ENCODE results near the gene MORN1. TPM values are rescaled to one million over a fixed set of nuclear protein-coding genes. Genes with fewer than 3 reads are reported as not detected.

The MORN1 gene
- total and polyA plus RNA-seq, 2 donors (not counting 3 experiments of a cell fraction or from before 2014, with no cell fraction given), result 4.3 to 6.4 TPM

DNA sequence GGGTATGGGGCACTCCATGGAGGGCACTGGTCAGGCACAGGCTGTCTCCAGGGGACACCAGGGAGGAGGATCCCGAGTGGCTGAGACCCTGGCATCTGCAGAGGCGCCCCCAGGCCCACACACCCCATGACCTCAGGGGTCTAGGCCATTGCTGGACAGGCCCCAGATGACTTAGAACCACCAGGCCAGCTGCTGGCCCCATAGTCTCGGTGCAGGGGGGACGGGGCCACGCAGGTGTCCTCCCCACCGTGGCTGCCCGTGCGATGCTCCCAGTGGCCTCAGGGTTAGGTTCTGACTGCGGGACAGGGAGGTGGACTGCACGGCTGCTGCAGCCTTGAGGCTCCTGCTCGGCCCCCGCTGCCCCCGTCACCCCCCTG, 44.0 kb downstream of the MORN1 start:
- Histone ChIP-seq H3K27me3 (ENCODE audit: control insufficient read depth in 2 of 2, insufficient read depth in 2 of 2, low read length in 2 of 2) (no peaks in the 10 kb centered on the region), H3K9me1 (replicated peaks; ENCODE audit: control insufficient read depth, extremely low read depth, insufficient read depth, low read length) (no peaks in the 10 kb centered on the region), H3K4me1 (ENCODE audit: control insufficient read depth, extremely low read depth, insufficient read depth, low read length) (no peaks in the 10 kb centered on the region), H2AFZ (ENCODE audit: low read depth, low read length) (no peak overlapping the region), H4K20me1 (replicated peaks; ENCODE audit: control insufficient read depth, extremely low read depth, insufficient read depth, low read length) (no peaks in the 10 kb centered on the region), H3K9ac (replicated peaks; ENCODE audit: extremely low read depth, insufficient read depth, low read length) (no peak overlapping the region), H3K4me3 (replicated peaks in 1 of 3; ENCODE audit: insufficient read depth in 1 of 3, low read depth in 1 of 3, low read length in 3 of 3) (no peak overlapping the region), H3K79me2 (ENCODE audit: control insufficient read depth, insufficient read depth, low read length) (no peaks in the 10 kb centered on the region), H3K4me2 (ENCODE audit: insufficient read depth, low read length) (no peak overlapping the region), H3K36me3 (ENCODE audit: control insufficient read depth in 2 of 2, extremely low read depth in 1 of 2, insufficient read depth in 2 of 2, low read length in 2 of 2) (no peaks in the 10 kb centered on the region), H3K9me3 (replicated peaks; ENCODE audit: control insufficient read depth, insufficient read depth, low read length) (no peaks in the 10 kb centered on the region), H3K27ac (ENCODE audit: insufficient read depth, low read depth, low read length) (no peak overlapping the region)
- dilution Hi-C loops (cut with MboI; ENCODE audit: extremely low pct_ligation_motif_present, low sequenced_read_pairs), result no loop called here
- no TSS peak for BruUV-seq (replicated peaks)
- CTCF ChIA-PET, result no interaction called here
- intact Hi-C loops (cut with micrococcal nuclease), result no loop called here
- DNase-seq (ENCODE audit: low read depth, low spot score), result no peak
- POLR2A ChIA-PET, result no interaction called here
- TF ChIP-seq, protein P1, sequence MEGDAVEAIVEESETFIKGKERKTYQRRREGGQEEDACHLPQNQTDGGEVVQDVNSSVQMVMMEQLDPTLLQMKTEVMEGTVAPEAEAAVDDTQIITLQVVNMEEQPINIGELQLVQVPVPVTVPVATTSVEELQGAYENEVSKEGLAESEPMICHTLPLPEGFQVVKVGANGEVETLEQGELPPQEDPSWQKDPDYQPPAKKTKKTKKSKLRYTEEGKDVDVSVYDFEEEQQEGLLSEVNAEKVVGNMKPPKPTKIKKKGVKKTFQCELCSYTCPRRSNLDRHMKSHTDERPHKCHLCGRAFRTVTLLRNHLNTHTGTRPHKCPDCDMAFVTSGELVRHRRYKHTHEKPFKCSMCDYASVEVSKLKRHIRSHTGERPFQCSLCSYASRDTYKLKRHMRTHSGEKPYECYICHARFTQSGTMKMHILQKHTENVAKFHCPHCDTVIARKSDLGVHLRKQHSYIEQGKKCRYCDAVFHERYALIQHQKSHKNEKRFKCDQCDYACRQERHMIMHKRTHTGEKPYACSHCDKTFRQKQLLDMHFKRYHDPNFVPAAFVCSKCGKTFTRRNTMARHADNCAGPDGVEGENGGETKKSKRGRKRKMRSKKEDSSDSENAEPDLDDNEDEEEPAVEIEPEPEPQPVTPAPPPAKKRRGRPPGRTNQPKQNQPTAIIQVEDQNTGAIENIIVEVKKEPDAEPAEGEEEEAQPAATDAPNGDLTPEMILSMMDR (IDR thresholded peaks at IDR 0.05; ENCODE audit: extremely low read depth in 1 of 2, insufficient read depth in 1 of 2, low read depth in 1 of 2, low read length in 2 of 2), result no peak
- TF ChIP-seq POLR2A (IDR thresholded peaks at IDR 0.05; ENCODE audit: low read depth, low read length) (no peak), GATA2 (IDR thresholded peaks at IDR 0.05; ENCODE audit: insufficient read depth, insufficient read length, low read depth, low read length) (no peak)
- no peak for FAIRE-seq

GRCh38 chr1:2346691-2347408, 44.5 kb downstream of the MORN1 start:
- H3K4me2 ChIP-seq (ENCODE audit: insufficient read depth, low read length), result no peak overlapping the region
- intact Hi-C loops (cut with micrococcal nuclease) (no loop called here), dilution Hi-C loops (cut with MboI; ENCODE audit: extremely low pct_ligation_motif_present, low sequenced_read_pairs) (no loop called here)
- no peak overlapping the region for H3K9ac ChIP-seq (replicated peaks; ENCODE audit: extremely low read depth, insufficient read depth, low read length)
- FAIRE-seq (no peak), DNase-seq (ENCODE audit: low read depth, low spot score) (no peak)
- POLR2A ChIA-PET, result no interaction called here
- H3K27ac ChIP-seq (ENCODE audit: insufficient read depth, low read depth, low read length), result no peak overlapping the region
- no peak for TF ChIP-seq POLR2A (IDR thresholded peaks at IDR 0.05; ENCODE audit: low read depth, low read length)
- TF ChIP-seq JUN (IDR thresholded peaks at IDR 0.05; ENCODE audit: borderline replicate concordance, insufficient read depth, insufficient read length, low read depth), result no peak
- no peak for TF ChIP-seq MYC (IDR thresholded peaks at IDR 0.05; ENCODE audit: low read depth, low read length)
- TF ChIP-seq MAX (IDR thresholded peaks at IDR 0.05; ENCODE audit: insufficient read depth, insufficient read length), result no peak
- TF ChIP-seq EZH2 (IDR thresholded peaks at IDR 0.05; ENCODE audit: borderline replicate concordance, low read depth, low read length, severe bottlenecking), result no peak
- TF ChIP-seq POLR2AphosphoS5 (IDR thresholded peaks at IDR 0.05; ENCODE audit: insufficient read depth, low read depth, low read length), result no peak
- TF ChIP-seq GATA2 (IDR thresholded peaks at IDR 0.05; ENCODE audit: insufficient read depth, insufficient read length, low read depth, low read length), result no peak
- TF ChIP-seq FOS (IDR thresholded peaks at IDR 0.05; ENCODE audit: borderline replicate concordance, insufficient read depth, low read length), result no peak
- TF ChIP-seq, protein P1 (IDR thresholded peaks at IDR 0.05; ENCODE audit: extremely low read depth in 1 of 2, insufficient read depth in 1 of 2, low read depth in 1 of 2, low read length in 2 of 2), result no peak
- H3K79me2 ChIP-seq (ENCODE audit: control insufficient read depth, insufficient read depth, low read length), result no peaks in the 10 kb centered on the region
- no TSS peak for BruUV-seq (replicated peaks)
- H3K4me3 ChIP-seq (replicated peaks in 1 of 3; ENCODE audit: insufficient read depth in 1 of 3, low read depth in 1 of 3, low read length in 3 of 3), result no peak overlapping the region
- H4K20me1 ChIP-seq (replicated peaks; ENCODE audit: control insufficient read depth, extremely low read depth, insufficient read depth, low read length), result no peaks in the 10 kb centered on the region
- H2AFZ ChIP-seq (ENCODE audit: low read depth, low read length), result no peak overlapping the region
- H3K4me1 ChIP-seq (ENCODE audit: control insufficient read depth, extremely low read depth, insufficient read depth, low read length), result no peaks in the 10 kb centered on the region
- H3K9me3 ChIP-seq (replicated peaks; ENCODE audit: control insufficient read depth, insufficient read depth, low read length), result no peaks in the 10 kb centered on the region
- no peaks in the 10 kb centered on the region for H3K27me3 ChIP-seq (ENCODE audit: control insufficient read depth in 2 of 2, insufficient read depth in 2 of 2, low read length in 2 of 2)
- no peaks in the 10 kb centered on the region for H3K9me1 ChIP-seq (replicated peaks; ENCODE audit: control insufficient read depth, extremely low read depth, insufficient read depth, low read length)
- no peaks in the 10 kb centered on the region for H3K36me3 ChIP-seq (ENCODE audit: control insufficient read depth in 2 of 2, extremely low read depth in 1 of 2, insufficient read depth in 2 of 2, low read length in 2 of 2)
- CTCF ChIA-PET, result interaction anchor here (0.8 kb wide), 1 partner anchor 8 kb away, joined by 4 read pairs; no protein-coding TSS in a partner anchor
